Endodermal cell (in vitro differentiated cells): Measurements from ENCODE around the gene GTF2A1L. TPM values are rescaled to one million over a fixed set of nuclear protein-coding genes. Genes with fewer than 3 reads are reported as not detected.
"Not testable (repeated sequence)": the region's sequence is repeated elsewhere in the genome, so short reads cannot be mapped to it uniquely, and the experiment has no call there.

ENCODE experiments used
- DNase-seq: peaks from one replicate; pipeline ENCODE4 v3.0.0-alpha.2; 2017
- H3K27ac ChIP-seq: 2 replicates; pipeline ENCODE4 v1.5.1; 2013; ENCODE audit warnings: mild to moderate bottlenecking, low read depth, low read length, moderate library complexity
- H3K27me3 ChIP-seq: 2 replicates; pipeline ENCODE4 v1.6.1; 2013; ENCODE audit warnings: mild to moderate bottlenecking, low read length, moderate library complexity; ENCODE audit not compliant: insufficient read depth, control insufficient read depth, poor library complexity, severe bottlenecking
- H3K36me3 ChIP-seq: 2 replicates; pipeline ENCODE4 v1.7.0; 2013; ENCODE audit warnings: mild to moderate bottlenecking, low read length, moderate library complexity; ENCODE audit not compliant: control insufficient read depth, insufficient read depth
- H3K4me1 ChIP-seq: one replicate; pipeline ENCODE4 v1.7.0; 2013; ENCODE audit warnings: low read length; ENCODE audit not compliant: control insufficient read depth, insufficient read depth
- H3K4me3 ChIP-seq: 2 replicates; pipeline ENCODE4 v1.5.1; 2013; ENCODE audit warnings: mild to moderate bottlenecking, low read length, moderate library complexity
- H3K9ac ChIP-seq: 2 replicates; pipeline ENCODE4 v1.6.1; 2013; ENCODE audit warnings: mild to moderate bottlenecking, low read length, moderate library complexity; ENCODE audit not compliant: poor library complexity, severe bottlenecking; ENCODE audit errors: extremely low read depth
- H3K9me3 ChIP-seq: 2 replicates; pipeline ENCODE4 v1.6.1; 2013; ENCODE audit warnings: mild to moderate bottlenecking, low read length, moderate library complexity; ENCODE audit not compliant: control insufficient read depth
- H3K27ac Mint-ChIP-seq: 2 replicates; pipeline ENCODE4 v1.8.0; 2020; ENCODE audit warnings: mixed read lengths
- H3K27me3 Mint-ChIP-seq: 2 replicates; pipeline ENCODE4 v1.8.0; 2021; ENCODE audit warnings: mild to moderate bottlenecking, mixed read lengths; ENCODE audit not compliant: insufficient read depth
- H3K36me3 Mint-ChIP-seq: 2 replicates; pipeline ENCODE4 v1.8.0; 2020; ENCODE audit warnings: low read depth, mixed read lengths
- H3K4me1 Mint-ChIP-seq: 2 replicates; pipeline ENCODE4 v1.8.0; 2020; ENCODE audit warnings: mixed read lengths
- H3K4me3 Mint-ChIP-seq: 2 replicates; pipeline ENCODE4 v1.8.0; 2020; ENCODE audit warnings: mild to moderate bottlenecking, moderate library complexity, mixed read lengths
- H3K9me3 Mint-ChIP-seq: 2 replicates; pipeline ENCODE4 v1.8.0; 2020; ENCODE audit warnings: mild to moderate bottlenecking, mixed read lengths
- WGBS, 2 experiments: methylation state at CpG; one replicate each; pipeline versions ENCODE4 v1.1.5 to v1.1.7; 2013; ENCODE audit warnings: missing lambda C conversion rate in 2 of 2, mixed read lengths in 1 of 2; ENCODE audit not compliant: insufficient coverage in 1 of 2, insufficient read length in 1 of 2; 5-methylcytosine and 5-hydroxymethylcytosine counted together
- total RNA-seq, 2 donors: library from RNA; stranded (reverse); fragmentation: NEBNext Ultra II Directional in 1 of 2; extraction: Animal tissue kit (Norgen Biotek cat#: 25700) in 1 of 2; gene quantifications; 2 replicates in 1 of 2; 3 replicates in 1 of 2; pipeline ENCODE4 v1.2.1, GENCODE V29; 2021
- TF ChIP-seq, protein P1 (sequence below): fragments of 200-600 bp; sonication (generic); conservative IDR thresholded peaks from 2 replicates; pipeline ENCODE4 v1.5.0; 2021; ENCODE audit warnings: antibody characterized with exemption, mild to moderate bottlenecking

The GTF2A1L gene
- total RNA-seq, 2 donors from 2014 or later, result not detected

- no peaks in the 10 kb centered on the region for H3K4me1 ChIP-seq
- Mint-ChIP-seq H3K27ac (no peak overlapping the region), H3K9me3 (peaks cover 14% of the 10 kb centered on the region), H3K4me3 (no peak overlapping the region), H3K36me3 (peaks cover 4% of the 10 kb centered on the region), H3K27me3 (no peaks in the 10 kb centered on the region), H3K4me1 (no peaks in the 10 kb centered on the region)
- no peak overlapping the region for H3K27ac ChIP-seq
- H3K9me3 ChIP-seq, result peaks cover 10% of the 10 kb centered on the region
- DNase-seq, result no peak
- TF ChIP-seq, protein P1, sequence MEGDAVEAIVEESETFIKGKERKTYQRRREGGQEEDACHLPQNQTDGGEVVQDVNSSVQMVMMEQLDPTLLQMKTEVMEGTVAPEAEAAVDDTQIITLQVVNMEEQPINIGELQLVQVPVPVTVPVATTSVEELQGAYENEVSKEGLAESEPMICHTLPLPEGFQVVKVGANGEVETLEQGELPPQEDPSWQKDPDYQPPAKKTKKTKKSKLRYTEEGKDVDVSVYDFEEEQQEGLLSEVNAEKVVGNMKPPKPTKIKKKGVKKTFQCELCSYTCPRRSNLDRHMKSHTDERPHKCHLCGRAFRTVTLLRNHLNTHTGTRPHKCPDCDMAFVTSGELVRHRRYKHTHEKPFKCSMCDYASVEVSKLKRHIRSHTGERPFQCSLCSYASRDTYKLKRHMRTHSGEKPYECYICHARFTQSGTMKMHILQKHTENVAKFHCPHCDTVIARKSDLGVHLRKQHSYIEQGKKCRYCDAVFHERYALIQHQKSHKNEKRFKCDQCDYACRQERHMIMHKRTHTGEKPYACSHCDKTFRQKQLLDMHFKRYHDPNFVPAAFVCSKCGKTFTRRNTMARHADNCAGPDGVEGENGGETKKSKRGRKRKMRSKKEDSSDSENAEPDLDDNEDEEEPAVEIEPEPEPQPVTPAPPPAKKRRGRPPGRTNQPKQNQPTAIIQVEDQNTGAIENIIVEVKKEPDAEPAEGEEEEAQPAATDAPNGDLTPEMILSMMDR, result no peak
- H3K36me3 ChIP-seq, result no peaks in the 10 kb centered on the region
- no peak overlapping the region for H3K9ac ChIP-seq
- no peak overlapping the region for H3K4me3 ChIP-seq
- H3K27me3 ChIP-seq, result no peaks in the 10 kb centered on the region
- WGBS, 2 experiments, result 85 to 93% methylated on average over 1 to 2 of the region's 2 CpGs
These were observed 4.4 kb upstream of the GTF2A1L start for GRCh38 chr2:48613211-48613610.

- H3K27me3 Mint-ChIP-seq, H3K27ac Mint-ChIP-seq, H3K36me3 Mint-ChIP-seq, H3K27ac ChIP-seq, H3K4me3 ChIP-seq, H3K4me1 ChIP-seq, H3K36me3 ChIP-seq, H3K9ac ChIP-seq, H3K4me1 Mint-ChIP-seq, DNase-seq, H3K4me3 Mint-ChIP-seq, H3K27me3 ChIP-seq: not testable (repeated sequence)
- WGBS, 2 experiments, result 96 to 98% methylated on average over 14 to 35 of the region's 35 CpGs
- peaks cover 14% of the 10 kb centered on the region for H3K9me3 Mint-ChIP-seq
- H3K9me3 ChIP-seq, result peaks cover 10% of the 10 kb centered on the region
These were observed 3.1 kb upstream of the GTF2A1L start for GRCh38 chr2:48614581-48614980.

DNA sequence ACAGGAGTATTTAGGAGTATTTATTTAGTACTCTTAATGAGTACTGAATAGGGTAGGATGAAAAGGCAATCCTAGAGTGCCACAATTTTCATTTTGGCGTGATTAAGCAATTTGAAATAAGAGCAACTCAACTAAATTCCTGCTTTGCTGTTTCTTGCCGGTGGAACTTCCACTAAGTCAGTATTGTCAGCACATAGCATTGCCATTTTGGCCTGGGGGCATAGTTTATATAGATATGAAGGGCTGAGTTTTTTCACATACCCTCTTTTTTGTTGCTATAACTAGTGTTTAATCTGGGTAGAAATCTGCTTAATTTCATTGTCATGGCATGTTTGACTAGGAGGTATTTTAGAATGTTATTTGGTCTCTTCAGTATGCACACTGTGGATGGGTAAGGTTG is 1.9 kb downstream of the GTF2A1L start:
- Histone ChIP-seq H3K4me1 (no peaks in the 10 kb centered on the region), H3K27ac (no peak overlapping the region), H3K27me3 (no peaks in the 10 kb centered on the region), H3K36me3 (no peaks in the 10 kb centered on the region), H3K4me3 (no peak overlapping the region), H3K9me3 (peaks cover 4% of the 10 kb centered on the region), H3K9ac (no peak overlapping the region)
- Mint-ChIP-seq H3K27me3 (no peaks in the 10 kb centered on the region), H3K36me3 (no peaks in the 10 kb centered on the region), H3K27ac (no peak overlapping the region), H3K9me3 (peaks cover 7% of the 10 kb centered on the region), H3K4me3 (no peak overlapping the region), H3K4me1 (no peaks in the 10 kb centered on the region)
- 92% methylated on average over 2 of the region's 2 CpGs; no CpG with 5 or more reads in 1 of the 2 experiments for WGBS, 2 experiments
- DNase-seq, result no peak
- TF ChIP-seq, protein P1, result no peak

GRCh38 chr2:48620604-48621003 is 2.9 kb downstream of the GTF2A1L start:
- Histone ChIP-seq H3K27ac (no peak overlapping the region), H3K4me3 (no peak overlapping the region), H3K36me3 (no peaks in the 10 kb centered on the region), H3K9ac (no peak overlapping the region), H3K4me1 (no peaks in the 10 kb centered on the region), H3K27me3 (no peaks in the 10 kb centered on the region), H3K9me3 (peaks cover 4% of the 10 kb centered on the region)
- TF ChIP-seq, protein P1, result no peak
- DNase-seq, result no peak
- H3K4me1 Mint-ChIP-seq, result no peaks in the 10 kb centered on the region
- no peaks in the 10 kb centered on the region for H3K36me3 Mint-ChIP-seq
- 90 to 93% methylated on average over 4 to 7 of the region's 7 CpGs for WGBS, 2 experiments
- no peak overlapping the region for H3K4me3 Mint-ChIP-seq
- H3K27ac Mint-ChIP-seq, result no peak overlapping the region
- peaks cover 2% of the 10 kb centered on the region for H3K9me3 Mint-ChIP-seq
- no peaks in the 10 kb centered on the region for H3K27me3 Mint-ChIP-seq

DNA sequence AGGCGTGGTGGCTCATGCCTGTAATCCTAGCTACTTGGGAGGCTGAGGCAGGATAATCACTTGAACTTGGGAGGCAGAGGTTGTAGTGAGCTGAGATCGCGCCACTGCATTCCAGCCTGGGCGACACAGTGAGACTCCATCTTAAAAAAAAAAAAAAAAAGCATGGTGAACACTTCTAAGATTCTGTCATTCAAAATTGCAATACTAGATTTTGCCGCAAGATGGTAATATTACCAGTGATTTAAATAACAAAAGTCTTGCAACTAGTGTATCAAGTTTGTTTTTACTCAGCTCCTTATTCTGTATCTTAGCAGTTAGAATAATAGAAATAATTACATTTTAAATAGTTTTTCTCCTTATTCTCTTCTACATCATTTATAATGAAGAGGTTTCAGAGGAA is 5.0 kb downstream of the GTF2A1L start:
- H3K27me3 Mint-ChIP-seq, H3K27ac ChIP-seq, H3K4me3 ChIP-seq, H3K9me3 Mint-ChIP-seq, H3K9me3 ChIP-seq, H3K36me3 ChIP-seq, H3K36me3 Mint-ChIP-seq, DNase-seq, H3K9ac ChIP-seq, H3K27ac Mint-ChIP-seq, H3K4me3 Mint-ChIP-seq, H3K27me3 ChIP-seq, H3K4me1 Mint-ChIP-seq, H3K4me1 ChIP-seq: not testable (repeated sequence)
- WGBS, 2 experiments, result 95 to 100% methylated on average over 2 to 4 of the region's 5 CpGs
